ENCODE data around the gene CDH4. TPM values are rescaled to one million over a fixed set of nuclear protein-coding genes. Genes with fewer than 3 reads are reported as not detected.

Gene CDH4
- total and polyA plus RNA-seq, 2 of the 8 experiments (the other 6 are each of a cell fraction or from before 2014, with no cell fraction given), result 4.3 to 7.9 TPM

GRCh38 chr20:61455508-61456215, 203.6 kb downstream of the CDH4 start:
- Histone ChIP-seq H3K9ac (replicated peaks in 1 of 4; ENCODE audit: extremely low read depth in 1 of 4, low read depth in 3 of 4, low read length in 3 of 4) (no peak overlapping the region), H3K23me2 (ENCODE audit: low read depth, low read length) (peaks cover 9% of the 10 kb centered on the region; the same call in 1 of the 2 replicates), H3K56ac (replicated peaks; ENCODE audit: insufficient read length, low read depth, low read length) (no peak overlapping the region), H3K79me1 (ENCODE audit: low read depth, low read length) (peaks cover 3% of the 10 kb centered on the region), H4K8ac (ENCODE audit: extremely low read depth, insufficient read depth, low read length) (no peak overlapping the region), H3K9me3 (ENCODE audit: insufficient read depth in 2 of 2, low read depth in 1 of 2, low read length in 1 of 2) (peaks cover 4 to 5% of the 10 kb centered on the region in 2 experiments; a peak in 1 of 4 replicates), H3K4me2 (ENCODE audit: insufficient read depth in 1 of 2, low read depth in 2 of 2, low read length in 2 of 2) (no peak overlapping the region), H3K79me2 (ENCODE audit: control insufficient read depth in 1 of 2, insufficient read depth in 2 of 2, low read length in 2 of 2) (peaks cover 0 to 3% of the 10 kb centered on the region in 2 experiments; a peak in 2 of 4 replicates), H3K4me3 (ENCODE audit: extremely low read depth in 1 of 4, insufficient read depth in 2 of 4, low read depth in 3 of 4, low read length in 4 of 4) (no peak overlapping the region), H3K36me3 (ENCODE audit: control insufficient read depth in 2 of 4, insufficient read depth in 4 of 4, low read length in 3 of 4) (no peaks in the 10 kb centered on the region; a peak in 1 of 8 replicates), H2BK120ac (replicated peaks; ENCODE audit: low read depth, low read length) (no peak overlapping the region), H4K5ac (ENCODE audit: insufficient read length, low read depth, low read length) (no peak overlapping the region), H2BK12ac (ENCODE audit: low read depth, low read length) (peak overlapping the region; percentile 42; the same call in 1 of the 2 replicates), H2BK15ac (ENCODE audit: low read length) (no peak overlapping the region), H4K20me1 (replicated peaks in 1 of 2; ENCODE audit: control insufficient read depth in 1 of 2, insufficient read depth in 2 of 2, low read length in 2 of 2) (peaks cover 0 to 5% of the 10 kb centered on the region in 2 experiments), H3K4ac (replicated peaks; ENCODE audit: insufficient read length, low read depth, low read length) (no peak overlapping the region), H2AFZ (ENCODE audit: low read length) (no peak overlapping the region), H3K23ac (ENCODE audit: insufficient read length) (no peak overlapping the region), H2AK5ac (ENCODE audit: low read depth, low read length) (no peak overlapping the region; the same call in 1 of the 2 replicates), H3K4me1 (replicated peaks in 1 of 4; ENCODE audit: control insufficient read depth in 3 of 4, insufficient read depth in 4 of 4, low read length in 3 of 4) (peaks cover 3 to 6% (median 3%) of the 10 kb centered on the region in 4 experiments; a peak in 5 of 7 replicates), H2BK20ac (ENCODE audit: low read length) (0 out of 2 replicates have a peak overlapping the region, but pooled peaks have one; percentile 25), H3K14ac (ENCODE audit: insufficient read length) (no peak overlapping the region), H4K91ac (replicated peaks; ENCODE audit: insufficient read length, low read length) (no peak overlapping the region), H3K18ac (ENCODE audit: extremely low read depth, low read length) (no peak overlapping the region), H2BK5ac (ENCODE audit: low read depth, low read length) (no peak overlapping the region), H3K27ac (ENCODE audit: low read depth, low read length) (no peak overlapping the region), H3K27me3 (replicated peaks in 1 of 4; ENCODE audit: control insufficient read depth in 3 of 4, extremely low read depth in 1 of 4, insufficient read depth in 3 of 4, low read length in 3 of 4) (peaks cover 0 to 4% (median 0%) of the 10 kb centered on the region in 4 experiments; a peak in 2 of 7 replicates)
- no peak for FAIRE-seq
- ChIA-PET POLR2A (ENCODE audit: partially characterized antibody) (interaction anchor here (0.7 kb wide), 1 partner anchor 10 kb away, joined by 3 read pairs; no protein-coding TSS in a partner anchor), CTCF (ENCODE audit: partially characterized antibody) (interaction anchor here (1.3 kb wide), 1 partner anchor 22 kb away, joined by 3 read pairs; no protein-coding TSS in a partner anchor)
- DNase-seq (ENCODE audit: low read depth in 1 of 2, low spot score in 2 of 2), result no peak
- 93% methylated on average over 6 of the region's 6 CpGs; no CpG with 5 or more reads in 1 of the 2 experiments for WGBS, 2 experiments (ENCODE audit: extremely low coverage in 1 of 2, insufficient coverage in 1 of 2, insufficient read length in 1 of 2, insufficient replicate concordance in 2 of 2, low coverage in 1 of 2, low lambda C conversion rate in 2 of 2, missing lambda C conversion rate in 1 of 2)
- no peak for TF ChIP-seq KDM5A (IDR thresholded peaks at IDR 0.05; ENCODE audit: low read length)
- no peak for TF ChIP-seq TCF12 (IDR thresholded peaks at IDR 0.05; ENCODE audit: low read depth, low read length)
- no peak for TF ChIP-seq BCL11A (IDR thresholded peaks at IDR 0.05; ENCODE audit: low read depth in 2 of 2, low read length in 2 of 2)
- no peak for TF ChIP-seq KDM1A (IDR thresholded peaks at IDR 0.05; ENCODE audit: borderline replicate concordance, low read length)
- no peak for TF ChIP-seq RFX5 (IDR thresholded peaks at IDR 0.05; ENCODE audit: borderline replicate concordance, low read depth, low read length)
- TF ChIP-seq PHF8 (conservative IDR thresholded peaks at IDR 0.05; ENCODE audit: low read depth, low read length), result no peak
- no peak for TF ChIP-seq RNF2 (IDR thresholded peaks at IDR 0.05; ENCODE audit: borderline replicate concordance, low read depth, low read length, missing control alignments, poor library complexity, severe bottlenecking)
- TF ChIP-seq JUND (IDR thresholded peaks at IDR 0.05; ENCODE audit: low read length), result no peak
- no peak for TF ChIP-seq RXRA (IDR thresholded peaks at IDR 0.05; ENCODE audit: insufficient read depth, low read depth, low read length)
- no peak for TF ChIP-seq POLR2AphosphoS5 (IDR thresholded peaks at IDR 0.05; ENCODE audit: low read depth, low read length)
- TF ChIP-seq TAF7 (optimal IDR thresholded peaks at IDR 0.05; ENCODE audit: borderline replicate concordance, low read depth, low read length), result no peak
- TF ChIP-seq CBX8 (IDR thresholded peaks at IDR 0.05; ENCODE audit: borderline replicate concordance, low read depth, low read length), result no peak

Data from H1 (cell line).